ENCODE results near the gene ING4. TPM values are rescaled to one million over a fixed set of nuclear protein-coding genes. Genes with fewer than 3 reads are reported as not detected.

ING4 gene
- total RNA-seq, 4 donors from 2014 or later, result 25.2 to 180 (median 62.0) TPM

DNA sequence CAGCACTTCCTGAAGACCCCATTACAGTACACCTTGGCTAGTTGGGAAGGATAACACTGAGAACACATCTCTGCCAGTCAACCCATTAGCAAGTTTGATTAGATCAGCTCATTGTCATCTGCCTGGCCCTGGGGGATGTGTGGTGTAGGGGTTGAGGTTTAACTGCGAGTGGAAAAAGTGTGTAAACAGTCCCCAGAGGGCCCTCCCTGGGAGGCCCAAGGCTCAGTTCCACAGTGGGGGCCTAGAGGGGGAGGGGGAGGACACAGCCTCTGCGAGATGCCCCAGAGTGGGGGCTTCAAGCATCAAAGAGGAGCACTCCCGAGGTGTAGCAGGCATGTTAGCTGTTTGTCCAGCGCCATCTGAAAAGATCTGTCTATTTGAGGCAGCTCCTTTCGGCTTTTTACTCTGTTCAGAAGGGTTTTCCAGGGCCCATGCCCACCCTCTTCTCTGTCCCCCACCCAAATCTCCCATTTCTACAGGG, 27.5 kb downstream of the ING4 start:
- Histone ChIP-seq H3K4me1 (no peaks in the 10 kb centered on the region), H3K4me3 (no peak overlapping the region), H3K36me3 (no peaks in the 10 kb centered on the region), H3K27me3 (no peaks in the 10 kb centered on the region), H3K27ac (no peak overlapping the region), H3K9me3 (no peaks in the 10 kb centered on the region)
- intact Hi-C loops (cut with DNase I; ENCODE audit: low total_unique reads), result no loop called here
- DNase-seq, result no peak
- TF ChIP-seq, protein P1, sequence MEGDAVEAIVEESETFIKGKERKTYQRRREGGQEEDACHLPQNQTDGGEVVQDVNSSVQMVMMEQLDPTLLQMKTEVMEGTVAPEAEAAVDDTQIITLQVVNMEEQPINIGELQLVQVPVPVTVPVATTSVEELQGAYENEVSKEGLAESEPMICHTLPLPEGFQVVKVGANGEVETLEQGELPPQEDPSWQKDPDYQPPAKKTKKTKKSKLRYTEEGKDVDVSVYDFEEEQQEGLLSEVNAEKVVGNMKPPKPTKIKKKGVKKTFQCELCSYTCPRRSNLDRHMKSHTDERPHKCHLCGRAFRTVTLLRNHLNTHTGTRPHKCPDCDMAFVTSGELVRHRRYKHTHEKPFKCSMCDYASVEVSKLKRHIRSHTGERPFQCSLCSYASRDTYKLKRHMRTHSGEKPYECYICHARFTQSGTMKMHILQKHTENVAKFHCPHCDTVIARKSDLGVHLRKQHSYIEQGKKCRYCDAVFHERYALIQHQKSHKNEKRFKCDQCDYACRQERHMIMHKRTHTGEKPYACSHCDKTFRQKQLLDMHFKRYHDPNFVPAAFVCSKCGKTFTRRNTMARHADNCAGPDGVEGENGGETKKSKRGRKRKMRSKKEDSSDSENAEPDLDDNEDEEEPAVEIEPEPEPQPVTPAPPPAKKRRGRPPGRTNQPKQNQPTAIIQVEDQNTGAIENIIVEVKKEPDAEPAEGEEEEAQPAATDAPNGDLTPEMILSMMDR (IDR thresholded peaks at IDR 0.05), result no peak
- TF ChIP-seq POLR2A (IDR thresholded peaks at IDR 0.05), result no peak

DNA sequence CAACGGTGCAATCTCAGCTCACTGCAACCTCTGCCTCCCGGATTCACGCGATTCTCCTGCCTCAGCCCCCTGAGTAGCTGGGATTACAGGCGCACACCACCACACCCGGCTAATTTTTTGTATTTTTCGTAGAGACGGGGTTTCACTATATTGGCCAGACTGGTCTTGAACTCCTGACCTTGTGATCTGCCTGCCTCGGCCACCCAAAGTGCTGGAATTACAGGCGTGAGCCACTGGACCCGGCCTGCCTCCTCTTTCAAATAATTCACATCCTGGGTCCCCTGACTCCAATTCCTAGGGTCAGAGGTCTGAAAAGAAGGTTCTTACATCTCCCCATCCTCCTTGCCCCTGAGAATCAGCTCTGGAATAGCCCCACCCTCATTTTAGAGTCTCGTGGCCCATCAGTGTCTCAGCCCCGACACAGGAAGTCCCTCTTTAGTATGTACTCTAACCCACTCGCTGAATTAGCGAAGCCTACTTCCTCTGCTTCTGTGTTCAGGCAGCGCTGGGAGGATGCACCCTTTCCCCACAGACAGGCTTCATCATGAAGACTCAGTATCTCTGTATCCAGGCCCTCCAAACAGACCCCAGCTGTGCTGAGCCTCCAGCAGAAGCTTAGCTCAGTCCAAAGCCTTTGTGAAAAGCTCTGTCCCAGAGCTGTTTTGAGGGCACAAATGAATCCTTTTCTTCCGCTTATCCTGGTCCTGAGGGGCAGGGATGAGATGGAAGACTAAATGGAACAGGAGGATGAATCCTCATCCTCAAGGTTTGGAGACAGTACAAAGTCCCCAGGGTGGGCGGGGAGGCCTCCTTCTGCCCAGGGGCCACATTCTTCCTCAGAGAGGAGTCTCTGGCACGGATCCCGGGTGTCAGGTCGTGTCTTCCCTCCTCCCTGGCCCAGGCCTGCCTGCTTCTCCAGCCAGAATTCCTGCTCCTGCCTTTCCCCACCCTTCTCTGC, 30.6 kb downstream of the ING4 start:
- Histone ChIP-seq H3K27ac (peak overlapping the region in 1 of 2 donors; percentile 46), H3K27me3 (no peaks in the 10 kb centered on the region), H3K4me3 (no peak overlapping the region), H3K4me1 (no peaks in the 10 kb centered on the region), H3K36me3 (no peaks in the 10 kb centered on the region), H3K9me3 (no peaks in the 10 kb centered on the region)
- DNase-seq, result no peak
- intact Hi-C loops (cut with DNase I; ENCODE audit: low total_unique reads), result no loop called here
- TF ChIP-seq, protein P1 (IDR thresholded peaks at IDR 0.05), result no peak
- no peak for TF ChIP-seq POLR2A (IDR thresholded peaks at IDR 0.05)

DNA sequence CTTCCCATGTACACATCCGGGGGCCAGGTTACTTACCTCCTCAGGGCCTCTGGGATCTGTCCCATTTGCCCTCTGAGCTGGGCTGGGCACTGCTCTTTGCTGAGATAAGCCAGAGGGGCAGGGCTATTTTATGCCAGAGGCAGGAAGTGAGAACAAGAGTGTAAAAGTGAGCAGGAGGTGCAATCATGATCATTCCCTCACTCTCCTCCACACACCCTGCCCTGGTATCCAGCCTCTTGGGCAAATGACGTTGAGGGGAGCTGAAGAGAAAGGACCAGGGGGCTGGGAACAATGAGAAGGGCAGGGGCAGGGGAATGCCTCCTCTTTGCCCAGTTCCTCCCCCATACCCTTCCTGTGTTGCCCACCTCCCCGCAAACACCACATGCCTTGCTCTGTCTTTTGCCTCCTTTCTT, 31.4 kb downstream of the ING4 start:
- no peaks in the 10 kb centered on the region for H3K9me3 ChIP-seq
- no peak for DNase-seq
- H3K4me1 ChIP-seq, result no peaks in the 10 kb centered on the region
- no peaks in the 10 kb centered on the region for H3K27me3 ChIP-seq
- intact Hi-C loops (cut with DNase I; ENCODE audit: low total_unique reads), result no loop called here
- H3K27ac ChIP-seq, result no peak overlapping the region
- TF ChIP-seq, protein P1 (IDR thresholded peaks at IDR 0.05), result no peak
- no peak for TF ChIP-seq POLR2A (IDR thresholded peaks at IDR 0.05)
- no peak overlapping the region for H3K4me3 ChIP-seq
- H3K36me3 ChIP-seq, result no peaks in the 10 kb centered on the region

DNA sequence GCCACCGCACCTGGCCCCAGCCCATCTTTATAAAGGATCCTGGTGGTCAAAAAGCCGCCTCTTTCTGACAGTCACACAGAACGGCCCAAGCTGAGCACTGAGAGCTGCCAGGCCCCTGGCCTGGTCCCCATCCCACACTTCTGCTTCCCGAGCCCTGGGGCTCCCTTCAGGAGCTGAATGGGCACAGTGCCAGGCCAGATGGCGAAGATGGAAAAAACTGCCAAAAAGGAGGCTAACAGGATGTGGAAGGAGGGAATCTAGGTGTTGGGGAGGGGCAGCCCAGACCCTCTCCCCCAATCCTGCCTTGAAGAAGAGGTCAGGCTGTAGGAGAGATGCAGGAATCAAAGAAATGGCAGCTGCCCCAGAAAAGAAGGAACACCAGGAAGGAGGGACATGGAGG, 32.2 kb downstream of the ING4 start:
- intact Hi-C loops (cut with DNase I; ENCODE audit: low total_unique reads), result no loop called here
- Histone ChIP-seq H3K27ac (no peak overlapping the region), H3K4me3 (no peak overlapping the region), H3K27me3 (no peaks in the 10 kb centered on the region), H3K9me3 (no peaks in the 10 kb centered on the region), H3K4me1 (no peaks in the 10 kb centered on the region), H3K36me3 (no peaks in the 10 kb centered on the region)
- no peak for DNase-seq
- no peak for TF ChIP-seq POLR2A (IDR thresholded peaks at IDR 0.05)
- TF ChIP-seq, protein P1 (IDR thresholded peaks at IDR 0.05), result no peak

DNA sequence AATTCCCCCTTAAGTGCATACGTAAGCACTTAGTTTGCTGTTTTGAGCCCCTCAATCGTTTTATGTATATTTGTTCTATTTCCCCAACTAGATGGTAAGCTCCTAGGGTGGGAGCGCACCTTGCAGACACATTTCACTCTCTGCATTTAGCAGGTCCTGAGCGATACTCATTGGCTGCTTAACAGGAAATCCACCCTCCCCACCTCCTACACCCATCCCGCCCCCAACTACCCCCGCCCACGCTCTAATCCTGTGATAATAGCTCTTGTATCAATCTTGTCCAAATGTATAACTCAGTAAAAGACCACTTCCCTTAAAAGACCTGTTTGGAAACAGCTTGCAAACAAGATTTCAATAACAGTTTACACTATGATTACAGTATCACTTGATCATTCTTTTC, 35.3 kb downstream of the ING4 start:
- DNase-seq, result no peak
- Histone ChIP-seq H3K27me3 (no peaks in the 10 kb centered on the region), H3K4me1 (no peaks in the 10 kb centered on the region), H3K9me3 (no peaks in the 10 kb centered on the region), H3K27ac (no peak overlapping the region), H3K4me3 (no peak overlapping the region), H3K36me3 (no peaks in the 10 kb centered on the region)
- no peak for TF ChIP-seq POLR2A (IDR thresholded peaks at IDR 0.05)
- TF ChIP-seq, protein P1 (IDR thresholded peaks at IDR 0.05), result no peak
- intact Hi-C loops (cut with DNase I; ENCODE audit: low total_unique reads), result no loop called here

Data from uterus (tissue), 4 donors.